Osteocyte (in vitro differentiated cells): Measurements from ENCODE around the gene EPN2. TPM values are rescaled to one million over a fixed set of nuclear protein-coding genes. Genes with fewer than 3 reads are reported as not detected.

Experiments
- DNase-seq: peaks from one replicate; pipeline ENCODE4 v3.0.0; 2021; ENCODE audit warnings: mixed read lengths; ENCODE audit not compliant: unreplicated experiment; ENCODE audit errors: extremely low spot score
- H3K27ac Mint-ChIP-seq: one replicate; pipeline ENCODE4 v1.8.0; 2021; ENCODE audit warnings: mild to moderate bottlenecking, mixed read lengths; ENCODE audit not compliant: unreplicated experiment
- H3K27me3 Mint-ChIP-seq: one replicate; pipeline ENCODE4 v1.8.0; 2021; ENCODE audit warnings: mixed read lengths; ENCODE audit not compliant: unreplicated experiment
- H3K36me3 Mint-ChIP-seq: one replicate; pipeline ENCODE4 v1.8.0; 2021; ENCODE audit warnings: mixed read lengths; ENCODE audit not compliant: unreplicated experiment
- H3K4me1 Mint-ChIP-seq: one replicate; pipeline ENCODE4 v1.8.0; 2021; ENCODE audit warnings: mixed read lengths; ENCODE audit not compliant: unreplicated experiment
- H3K4me3 Mint-ChIP-seq: one replicate; pipeline ENCODE4 v1.8.0; 2021; ENCODE audit warnings: mild to moderate bottlenecking, moderate library complexity, mixed read lengths; ENCODE audit not compliant: unreplicated experiment
- H3K9me3 Mint-ChIP-seq: one replicate; pipeline ENCODE4 v1.8.0; 2021; ENCODE audit warnings: mixed read lengths; ENCODE audit not compliant: unreplicated experiment
- total RNA-seq: library from RNA; stranded (reverse); gene quantifications from 2 replicates; pipeline ENCODE4 v1.2.1, GENCODE V29; 2021
- TF ChIP-seq, protein P1 (sequence below): fragments of 200-600 bp; sonication (generic); IDR thresholded peaks from 2 replicates; pipeline ENCODE4 v1.5.0; 2021; ENCODE audit warnings: antibody characterized with exemption, mild to moderate bottlenecking, moderate library complexity

The EPN2 gene
- total RNA-seq, 1 donor from 2014 or later, result 54.7 TPM

DNA sequence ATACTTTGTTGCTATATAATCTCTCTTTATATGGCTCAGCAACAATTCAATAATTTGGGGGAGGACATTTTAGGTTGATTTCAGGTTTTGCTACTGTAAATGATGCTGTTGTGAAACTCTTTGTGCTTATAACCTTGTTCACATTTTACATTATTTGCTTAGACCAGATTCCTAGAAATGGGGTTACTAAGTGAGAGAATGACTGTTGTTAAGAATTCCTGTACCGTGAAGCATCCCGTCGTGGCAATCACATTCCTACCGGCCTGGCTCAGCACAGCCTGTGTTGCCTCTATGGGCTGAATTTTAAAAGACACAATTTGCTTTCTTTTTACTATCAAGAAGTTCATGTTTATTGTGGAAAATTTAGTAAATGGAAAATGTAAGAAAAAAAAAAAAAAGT is 94.0 kb downstream of the EPN2 start:
- H3K4me3 Mint-ChIP-seq, result no peak overlapping the region
- DNase-seq, result no peak

DNA sequence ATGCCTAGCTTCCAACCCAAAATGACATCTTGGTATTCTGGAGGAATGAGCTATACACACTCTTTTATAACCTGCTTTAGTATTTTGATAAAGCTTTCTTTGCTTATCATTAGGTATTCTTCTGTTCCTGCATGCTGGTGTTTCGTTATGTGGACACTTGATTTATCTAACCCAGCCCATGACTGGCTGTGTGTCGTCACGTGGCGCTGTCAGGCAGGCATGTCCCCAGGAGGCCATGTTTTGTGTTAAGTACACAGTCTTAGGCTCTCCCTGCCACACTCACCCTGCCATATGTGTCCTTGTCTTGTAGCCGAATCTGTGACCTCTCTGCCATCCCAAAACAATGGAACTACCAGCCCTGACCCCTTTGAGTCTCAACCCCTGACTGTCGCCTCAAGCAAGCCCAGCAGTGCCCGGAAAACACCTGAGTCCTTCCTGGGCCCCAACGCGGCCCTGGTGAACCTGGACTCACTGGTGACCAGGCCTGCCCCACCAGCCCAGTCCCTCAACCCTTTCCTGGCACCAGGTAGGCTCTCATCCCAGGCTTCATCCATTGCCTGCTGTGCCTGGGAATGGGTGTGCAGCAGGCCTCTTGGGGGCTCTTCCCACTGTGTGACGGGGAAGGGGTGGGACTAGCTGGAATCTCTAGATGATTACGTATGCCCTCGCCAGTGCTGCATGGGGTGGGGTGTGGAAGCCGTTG is 94.5 kb downstream of the EPN2 start:
- Mint-ChIP-seq H3K27ac (peak overlapping the region; percentile 82), H3K36me3 (peaks cover 9% of the 10 kb centered on the region), H3K4me3 (no peak overlapping the region), H3K4me1 (peaks cover 39% of the 10 kb centered on the region), H3K27me3 (no peaks in the 10 kb centered on the region), H3K9me3 (no peaks in the 10 kb centered on the region)
- TF ChIP-seq, protein P1, sequence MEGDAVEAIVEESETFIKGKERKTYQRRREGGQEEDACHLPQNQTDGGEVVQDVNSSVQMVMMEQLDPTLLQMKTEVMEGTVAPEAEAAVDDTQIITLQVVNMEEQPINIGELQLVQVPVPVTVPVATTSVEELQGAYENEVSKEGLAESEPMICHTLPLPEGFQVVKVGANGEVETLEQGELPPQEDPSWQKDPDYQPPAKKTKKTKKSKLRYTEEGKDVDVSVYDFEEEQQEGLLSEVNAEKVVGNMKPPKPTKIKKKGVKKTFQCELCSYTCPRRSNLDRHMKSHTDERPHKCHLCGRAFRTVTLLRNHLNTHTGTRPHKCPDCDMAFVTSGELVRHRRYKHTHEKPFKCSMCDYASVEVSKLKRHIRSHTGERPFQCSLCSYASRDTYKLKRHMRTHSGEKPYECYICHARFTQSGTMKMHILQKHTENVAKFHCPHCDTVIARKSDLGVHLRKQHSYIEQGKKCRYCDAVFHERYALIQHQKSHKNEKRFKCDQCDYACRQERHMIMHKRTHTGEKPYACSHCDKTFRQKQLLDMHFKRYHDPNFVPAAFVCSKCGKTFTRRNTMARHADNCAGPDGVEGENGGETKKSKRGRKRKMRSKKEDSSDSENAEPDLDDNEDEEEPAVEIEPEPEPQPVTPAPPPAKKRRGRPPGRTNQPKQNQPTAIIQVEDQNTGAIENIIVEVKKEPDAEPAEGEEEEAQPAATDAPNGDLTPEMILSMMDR, result no peak
- DNase-seq, result no peak

More for the DNA sequence above, 94.0 kb downstream of the EPN2 start:
- H3K4me1 Mint-ChIP-seq, result peaks cover 42% of the 10 kb centered on the region
- no peaks in the 10 kb centered on the region for H3K9me3 Mint-ChIP-seq
- no peaks in the 10 kb centered on the region for H3K27me3 Mint-ChIP-seq
- H3K27ac Mint-ChIP-seq, result peak overlapping the region; percentile 68
- TF ChIP-seq, protein P1, result peak; percentile 10
- peaks cover 10% of the 10 kb centered on the region for H3K36me3 Mint-ChIP-seq

DNA sequence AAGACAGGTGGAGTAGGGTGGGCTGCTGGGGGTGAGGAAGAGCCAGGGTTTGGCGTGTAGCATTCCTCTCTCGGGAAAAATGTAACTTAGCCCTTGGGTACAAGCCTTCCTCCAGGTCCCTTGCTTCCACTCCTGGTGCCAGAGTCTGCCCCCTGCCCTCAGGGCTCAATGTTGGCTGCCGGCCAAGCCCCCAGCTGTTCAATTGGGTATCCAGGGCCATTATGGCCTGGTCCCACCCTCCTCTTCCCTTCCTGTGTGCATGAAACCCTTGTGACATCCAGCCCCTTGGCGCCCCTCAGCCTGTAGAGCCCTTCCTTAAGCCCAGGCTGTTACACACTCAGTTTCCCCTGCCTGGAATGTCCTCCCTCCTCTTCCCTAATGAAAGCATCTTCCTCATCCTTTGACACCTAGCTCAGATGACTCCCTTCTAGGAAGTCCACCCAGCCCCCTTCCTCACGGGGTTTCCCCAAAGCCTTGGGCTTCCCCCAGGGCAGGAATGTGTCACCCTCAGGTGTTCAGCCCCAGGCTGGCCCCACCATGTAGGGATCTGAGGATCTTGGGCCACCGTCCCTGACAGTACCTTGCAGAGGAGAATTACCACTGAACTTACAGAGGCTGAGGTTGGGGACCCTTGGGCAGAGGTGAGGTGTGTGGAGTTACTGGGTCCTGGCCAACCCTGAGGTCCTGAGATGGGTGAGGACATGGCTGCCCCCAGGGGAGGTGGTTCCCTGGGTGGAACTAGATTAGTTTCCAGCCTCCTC is 95.4 kb downstream of the EPN2 start:
- no peak for DNase-seq
- H3K27ac Mint-ChIP-seq, result no peak overlapping the region
- TF ChIP-seq, protein P1, result no peak
- no peaks in the 10 kb centered on the region for H3K9me3 Mint-ChIP-seq
- peaks cover 30% of the 10 kb centered on the region for H3K4me1 Mint-ChIP-seq
- H3K27me3 Mint-ChIP-seq, result no peaks in the 10 kb centered on the region
- H3K4me3 Mint-ChIP-seq, result no peak overlapping the region
- peaks cover 9% of the 10 kb centered on the region for H3K36me3 Mint-ChIP-seq

DNA sequence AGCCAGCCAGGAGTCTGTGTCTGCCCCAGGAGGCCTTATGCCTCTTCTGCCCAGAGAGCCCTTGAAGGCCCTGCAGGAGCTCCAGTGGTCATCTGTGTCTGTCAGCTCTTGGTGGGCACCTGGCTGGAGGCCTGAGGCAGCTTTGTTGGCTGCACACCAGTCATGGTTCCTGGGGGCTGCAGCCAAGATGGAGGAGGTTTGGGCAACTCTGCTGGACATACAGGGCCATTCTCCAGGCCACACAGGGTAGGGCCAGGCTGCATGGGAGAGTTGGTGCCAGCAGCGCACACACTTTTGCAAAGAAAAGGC is 95.9 kb downstream of the EPN2 start:
- TF ChIP-seq, protein P1, result no peak
- DNase-seq, result no peak
- Mint-ChIP-seq H3K27me3 (no peaks in the 10 kb centered on the region), H3K9me3 (no peaks in the 10 kb centered on the region), H3K27ac (no peak overlapping the region), H3K4me1 (peaks cover 29% of the 10 kb centered on the region), H3K36me3 (peaks cover 7% of the 10 kb centered on the region), H3K4me3 (no peak overlapping the region)

DNA sequence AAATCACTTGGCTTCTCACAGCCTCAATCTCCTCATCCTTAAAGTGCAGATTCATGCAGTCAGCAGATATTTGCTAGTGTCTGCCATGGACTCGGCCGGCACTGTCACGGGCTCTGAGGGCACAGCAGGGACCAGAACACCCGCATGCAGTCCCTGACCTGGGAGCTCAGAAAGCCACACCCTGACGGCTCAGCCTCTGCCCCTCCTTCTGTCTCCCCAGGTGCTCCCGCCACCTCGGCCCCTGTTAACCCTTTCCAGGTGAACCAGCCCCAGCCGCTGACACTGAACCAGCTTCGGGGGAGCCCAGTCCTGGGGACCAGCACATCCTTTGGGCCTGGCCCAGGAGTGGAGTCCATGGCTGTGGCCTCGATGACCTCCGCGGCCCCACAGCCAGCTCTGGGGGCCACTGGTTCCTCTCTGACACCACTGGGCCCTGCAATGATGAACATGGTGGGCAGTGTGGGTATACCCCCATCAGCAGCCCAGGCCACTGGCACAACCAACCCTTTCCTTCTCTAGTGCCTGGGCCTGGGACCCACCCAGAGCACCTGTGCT is 96.6 kb downstream of the EPN2 start:
- Mint-ChIP-seq H3K27ac (no peak overlapping the region), H3K27me3 (no peaks in the 10 kb centered on the region), H3K9me3 (no peaks in the 10 kb centered on the region), H3K36me3 (peaks cover 7% of the 10 kb centered on the region), H3K4me1 (peaks cover 29% of the 10 kb centered on the region), H3K4me3 (no peak overlapping the region)
- TF ChIP-seq, protein P1, result no peak
- DNase-seq, result no peak
